ENCODE measurements around the gene BEX5.
"Not testable (repeated sequence)": the region's sequence is repeated elsewhere in the genome, so short reads cannot be mapped to it uniquely, and the experiment has no call there.

Gene BEX5

DNA sequence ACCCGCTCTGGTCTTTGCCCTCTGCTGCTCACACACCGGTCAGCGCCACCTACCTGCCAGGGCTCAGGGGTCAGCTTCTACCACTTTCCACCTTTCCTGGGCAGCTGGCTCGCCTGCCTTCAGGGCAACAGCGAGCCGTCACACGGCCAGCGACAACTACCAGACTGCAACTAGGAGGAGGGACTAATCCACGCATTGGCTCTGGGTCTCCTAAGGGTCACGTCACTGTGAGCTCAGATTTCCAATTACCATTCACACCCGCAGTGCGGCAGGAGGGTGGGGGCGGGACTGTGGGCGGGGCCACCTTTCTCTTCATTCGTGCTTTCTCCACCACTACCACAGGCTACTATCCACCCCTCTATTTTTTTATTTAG, at the start of gene BEX5:
BEX5 (minus strand) TSS at position 172 of the 374 bp plus-strand sequence. CDS start 1,712 bp downstream, outside the sequence.
- no peak for DNase-seq

- no peak for DNase-seq
Measured at GRCh38 chrX:102185967-102186720, 30.4 kb upstream of the BEX5 start.

GRCh38 chrX:102154900-102155805, 624 bp downstream of the BEX5 start:
- no peak for DNase-seq

GRCh38 chrX:102154218-102154860, 1.4 kb downstream of the BEX5 start:
- DNase-seq: no peak

GRCh38 chrX:102142274-102142673, 13.5 kb downstream of the BEX5 start, which contains the start of gene TCEAL6:
Gene TCEAL6 (minus strand): TSS chrX:102142481.
- not testable (repeated sequence) for DNase-seq

- DNase-seq: not testable (repeated sequence)
Measured at GRCh38 chrX:102141631-102142030, 14.1 kb downstream of the BEX5 start.

GRCh38 chrX:102140876-102141275, 14.9 kb downstream of the BEX5 start:
- not testable (repeated sequence) for DNase-seq

GRCh38 chrX:102138064-102138463, 17.7 kb downstream of the BEX5 start:
- peak; percentile 32 to 46 for DNase-seq

DNA sequence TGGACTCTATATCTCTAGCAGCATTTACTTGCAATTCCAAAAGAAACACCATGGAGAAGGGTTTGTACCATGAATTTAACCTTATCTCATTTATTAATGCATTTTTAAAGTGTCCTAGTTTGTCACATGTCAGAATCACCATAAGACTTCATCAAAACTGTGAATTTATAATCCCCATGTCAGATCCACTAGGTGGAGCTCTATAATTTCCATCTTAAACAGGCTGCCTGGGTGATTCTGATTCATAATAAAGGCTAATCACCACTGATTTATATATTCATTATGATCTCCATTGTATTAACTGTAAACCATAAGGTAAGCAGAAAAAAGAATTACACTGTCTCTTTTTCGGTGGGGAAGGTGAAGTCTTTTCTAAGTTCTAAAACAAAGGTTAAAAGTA, 26.3 kb downstream of the BEX5 start:
- peak; percentile 7 to 28 for DNase-seq

DNA sequence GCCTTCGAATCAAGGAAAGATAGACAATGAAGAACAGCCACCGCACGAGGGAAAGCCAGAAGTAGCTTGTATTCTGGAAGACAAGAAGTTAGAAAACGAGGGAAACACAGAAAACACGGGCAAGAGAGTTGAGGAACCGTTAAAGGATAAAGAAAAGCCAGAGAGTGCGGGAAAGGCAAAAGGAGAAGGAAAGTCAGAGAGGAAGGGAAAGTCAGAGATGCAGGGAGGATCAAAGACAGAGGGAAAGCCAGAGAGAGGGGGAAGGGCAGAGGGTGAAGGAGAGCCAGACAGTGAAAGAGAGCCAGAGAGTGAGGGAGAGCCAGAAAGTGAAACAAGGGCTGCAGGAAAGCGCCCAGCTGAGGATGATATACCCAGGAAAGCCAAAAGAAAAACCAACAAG, 28.9 kb downstream of the BEX5 start:
- no peak for DNase-seq

- not testable (repeated sequence) for DNase-seq
Measured at GRCh38 chrX:102126080-102126818, 29.5 kb downstream of the BEX5 start.

DNA sequence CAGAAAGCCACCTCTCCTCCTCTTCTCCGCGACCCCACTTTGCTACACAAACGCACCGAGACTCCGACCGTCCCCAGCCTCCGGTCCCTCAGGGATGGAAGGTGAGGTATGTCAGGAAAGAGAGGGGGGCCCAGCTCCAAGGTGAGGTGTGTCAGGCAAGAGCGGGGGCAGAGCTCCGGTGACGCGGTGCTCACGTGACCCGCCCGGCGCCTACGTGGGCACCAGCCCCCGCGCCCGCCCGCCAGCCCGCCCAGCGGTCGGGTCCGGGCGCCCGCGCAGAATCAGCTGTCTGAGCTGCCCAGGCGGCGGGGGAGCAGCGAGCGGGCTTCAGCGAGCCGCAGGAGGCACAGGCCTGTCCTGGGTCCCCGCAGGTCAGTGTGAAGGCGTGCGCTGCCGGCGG, 30.3 kb downstream of the BEX5 start, which contains the start of gene TCEAL2:
TCEAL2 (plus strand) TSS at position 244 of the 400 bp plus-strand sequence. CDS start 1,152 bp downstream, outside the sequence.
- not testable (repeated sequence) for DNase-seq

DNA sequence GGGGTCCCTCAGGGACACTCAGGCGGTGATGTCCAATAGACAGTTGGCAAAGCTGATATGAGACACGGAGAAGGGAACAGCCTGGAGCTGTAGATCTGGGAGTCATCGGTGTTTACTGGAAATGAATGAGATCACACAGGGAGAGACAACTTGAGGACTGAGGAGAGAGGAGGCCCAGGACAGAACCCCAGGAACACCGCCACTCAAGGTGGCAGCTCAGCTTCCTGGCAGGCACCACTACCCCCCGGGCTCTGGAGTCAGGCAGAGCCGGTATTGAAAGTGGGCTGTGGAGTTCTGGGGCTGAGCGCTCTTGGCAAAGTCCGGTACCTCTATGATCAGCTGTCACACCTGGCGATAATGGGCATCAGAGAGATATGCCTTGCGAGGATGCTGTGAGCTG, 30.8 kb downstream of the BEX5 start:
- not testable (repeated sequence) for DNase-seq

GRCh38 chrX:102115748-102116147, 40.0 kb downstream of the BEX5 start:
- DNase-seq: no peak

- DNase-seq: no peak
Measured at GRCh38 chrX:102113367-102113766, 42.4 kb downstream of the BEX5 start.

All from Kasumi-1 (cell line).